Measurements from ENCODE around the gene TPM1. TPM values are rescaled to one million over a fixed set of nuclear protein-coding genes. Genes with fewer than 3 reads are reported as not detected.
A peak's percentile ranks its signal among the peaks of the same experiment; 100 is the strongest.

Gene TPM1
- total and polyA plus RNA-seq, 3 experiments from 2014 or later, result 8.3 to 9.9 (median 9.4) TPM

DNA sequence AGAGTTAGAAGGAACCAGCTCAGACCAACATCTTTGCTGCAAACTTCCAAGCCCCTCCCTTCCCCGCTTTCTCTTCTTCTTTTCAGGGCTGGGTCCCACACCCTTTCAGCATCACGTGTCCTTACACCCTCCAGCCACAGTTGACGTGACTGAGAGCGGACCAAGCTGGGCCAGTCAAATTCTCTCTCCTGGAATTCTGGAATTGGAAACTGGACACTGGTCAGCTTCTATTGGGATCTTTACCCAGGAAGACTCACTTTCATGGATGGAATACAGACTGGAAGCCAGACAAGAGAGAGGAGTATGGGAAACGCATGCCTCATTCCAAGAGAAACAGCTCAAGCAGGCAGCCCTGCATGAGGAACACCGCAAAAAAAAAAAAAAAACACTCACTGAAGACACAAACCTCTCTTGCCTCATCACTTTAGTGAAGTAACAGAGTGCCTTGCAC lies 12.4 kb upstream of the TPM1 start:
- Mint-ChIP-seq H3K9me3 (no peaks in the 10 kb centered on the region), H3K4me3 (no peak overlapping the region), H3K36me3 (no peaks in the 10 kb centered on the region), H3K27me3 (peaks cover 10 to 42% of the 10 kb centered on the region in 2 donors), H3K4me1 (no peaks in the 10 kb centered on the region), H3K27ac (no peak overlapping the region)
- no peak overlapping the region for H3K27ac ChIP-seq (ENCODE audit: low read depth, low read length)
- POLR2A ChIA-PET, result no interaction called here
- H3K36me3 ChIP-seq (ENCODE audit: insufficient read depth, low read length), result no peaks in the 10 kb centered on the region
- CTCF ChIA-PET, result no interaction called here
- H3K4me3 ChIP-seq (ENCODE audit: low read length), result no peak overlapping the region
- H3K9me3 ChIP-seq (ENCODE audit: low read length), result no peaks in the 10 kb centered on the region
- H3K4me1 ChIP-seq (ENCODE audit: insufficient read depth, low read length), result no peaks in the 10 kb centered on the region
- peaks cover 14% of the 10 kb centered on the region for H3K27me3 ChIP-seq (ENCODE audit: insufficient read depth, low read length, poor library complexity, severe bottlenecking)
- no peak for DNase-seq

DNA sequence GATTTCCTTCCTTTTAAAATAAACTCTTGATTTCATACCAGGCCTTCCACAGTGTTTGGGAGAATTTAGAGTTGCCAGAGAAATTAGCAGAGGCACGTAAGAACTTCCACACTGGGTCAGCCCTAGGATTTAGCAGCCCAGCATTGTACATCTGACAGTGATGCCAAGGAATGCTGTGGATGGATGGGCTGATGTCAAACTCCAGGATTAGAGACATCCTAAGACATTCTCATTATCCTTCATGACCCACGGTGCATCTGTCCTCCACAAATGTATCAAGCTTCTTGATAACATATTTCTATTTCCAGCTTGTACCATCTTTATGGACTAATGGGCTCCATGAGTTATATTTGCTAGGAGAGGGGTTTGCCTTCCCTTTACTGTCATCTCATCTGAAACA lies 8.0 kb upstream of the TPM1 start:
- peaks cover 10 to 37% of the 10 kb centered on the region in 2 donors for H3K27me3 Mint-ChIP-seq
- no peak overlapping the region for H3K27ac ChIP-seq (ENCODE audit: low read depth, low read length)
- no peak for DNase-seq
- H3K9me3 ChIP-seq (ENCODE audit: low read length), result no peaks in the 10 kb centered on the region
- no peaks in the 10 kb centered on the region for H3K9me3 Mint-ChIP-seq
- no peak overlapping the region for H3K4me3 ChIP-seq (ENCODE audit: low read length)
- H3K27ac Mint-ChIP-seq, result peak overlapping the region in 1 of 8 donors; percentile 70
- H3K36me3 Mint-ChIP-seq, result no peaks in the 10 kb centered on the region
- H3K4me3 Mint-ChIP-seq, result no peak overlapping the region
- CTCF ChIA-PET, result interaction anchor here (2.7 kb wide), 1 partner anchor 13 kb away, joined by 9 read pairs; no protein-coding TSS in a partner anchor
- H3K27me3 ChIP-seq (ENCODE audit: insufficient read depth, low read length, poor library complexity, severe bottlenecking), result peaks cover 13% of the 10 kb centered on the region
- H3K36me3 ChIP-seq (ENCODE audit: insufficient read depth, low read length), result no peaks in the 10 kb centered on the region
- no peaks in the 10 kb centered on the region for H3K4me1 ChIP-seq (ENCODE audit: insufficient read depth, low read length)
- POLR2A ChIA-PET, result no interaction called here
- H3K4me1 Mint-ChIP-seq, result no peaks in the 10 kb centered on the region

DNA sequence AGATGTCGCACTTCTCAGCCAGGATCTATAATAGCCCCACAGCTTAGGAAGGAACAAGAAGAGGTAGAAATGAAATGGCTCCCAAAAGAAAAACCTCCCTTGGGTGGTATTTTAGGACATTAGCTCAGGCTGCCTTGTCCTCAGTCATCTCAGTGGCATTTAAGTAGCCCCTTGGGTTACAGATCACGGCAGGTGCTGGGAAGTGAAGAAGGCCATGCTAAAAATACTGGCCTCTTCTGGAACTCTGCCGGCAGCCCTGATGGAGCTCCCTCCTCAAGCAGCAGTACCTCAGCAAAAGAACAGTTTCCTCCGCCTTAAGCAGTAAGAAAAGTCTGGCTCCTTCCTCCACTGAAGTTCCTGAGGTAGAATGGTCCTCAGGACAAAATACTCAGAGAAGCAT lies 7.3 kb upstream of the TPM1 start:
- H3K27ac Mint-ChIP-seq, result no peak overlapping the region
- Histone ChIP-seq H3K27ac (ENCODE audit: low read depth, low read length) (no peak overlapping the region), H3K36me3 (ENCODE audit: insufficient read depth, low read length) (no peaks in the 10 kb centered on the region), H3K27me3 (ENCODE audit: insufficient read depth, low read length, poor library complexity, severe bottlenecking) (peaks cover 6% of the 10 kb centered on the region), H3K4me1 (ENCODE audit: insufficient read depth, low read length) (no peaks in the 10 kb centered on the region), H3K4me3 (ENCODE audit: low read length) (no peak overlapping the region), H3K9me3 (ENCODE audit: low read length) (no peaks in the 10 kb centered on the region)
- H3K27me3 Mint-ChIP-seq, result peaks cover 15 to 40% of the 10 kb centered on the region in 2 donors
- no peaks in the 10 kb centered on the region for H3K9me3 Mint-ChIP-seq
- no peak overlapping the region for H3K4me3 Mint-ChIP-seq
- no peaks in the 10 kb centered on the region for H3K4me1 Mint-ChIP-seq
- ChIA-PET POLR2A (no interaction called here), CTCF (interaction anchor here (5.8 kb wide), 1 partner anchor 13 kb away, joined by 29 read pairs; no protein-coding TSS in a partner anchor)
- no peak for DNase-seq
- no peaks in the 10 kb centered on the region for H3K36me3 Mint-ChIP-seq

DNA sequence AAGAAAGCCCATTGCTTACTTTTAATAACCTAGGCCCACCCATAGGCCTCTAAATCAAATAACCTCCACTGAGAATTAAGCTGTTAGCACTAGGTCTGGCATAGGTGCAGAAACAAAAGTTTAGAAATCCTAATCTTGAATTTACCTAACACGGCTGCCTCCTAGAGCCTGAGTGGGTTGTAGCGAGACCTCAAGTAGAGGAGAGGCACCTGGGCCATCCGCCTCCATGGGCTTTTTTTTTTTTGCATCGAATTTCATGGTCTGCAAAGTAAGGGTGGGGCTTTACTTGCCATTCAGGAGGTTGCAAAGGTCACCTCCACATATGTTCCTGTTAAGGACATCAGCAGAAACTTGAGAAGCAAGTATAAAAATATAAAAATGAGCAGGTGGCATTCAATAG lies 6.6 kb upstream of the TPM1 start:
- no peaks in the 10 kb centered on the region for H3K36me3 Mint-ChIP-seq
- no peaks in the 10 kb centered on the region for H3K9me3 Mint-ChIP-seq
- ChIA-PET CTCF (interaction anchor here (5.8 kb wide), 1 partner anchor 12 kb away, joined by 29 read pairs; no protein-coding TSS in a partner anchor), POLR2A (no interaction called here)
- peaks cover 16 to 41% of the 10 kb centered on the region in 2 donors for H3K27me3 Mint-ChIP-seq
- Histone ChIP-seq H3K4me3 (ENCODE audit: low read length) (no peak overlapping the region), H3K27me3 (ENCODE audit: insufficient read depth, low read length, poor library complexity, severe bottlenecking) (peaks cover 7% of the 10 kb centered on the region), H3K36me3 (ENCODE audit: insufficient read depth, low read length) (no peaks in the 10 kb centered on the region), H3K9me3 (ENCODE audit: low read length) (no peaks in the 10 kb centered on the region), H3K4me1 (ENCODE audit: insufficient read depth, low read length) (no peaks in the 10 kb centered on the region), H3K27ac (ENCODE audit: low read depth, low read length) (no peak overlapping the region)
- no peak for DNase-seq
- no peak overlapping the region for H3K4me3 Mint-ChIP-seq
- H3K27ac Mint-ChIP-seq, result no peak overlapping the region
- H3K4me1 Mint-ChIP-seq, result no peaks in the 10 kb centered on the region

DNA sequence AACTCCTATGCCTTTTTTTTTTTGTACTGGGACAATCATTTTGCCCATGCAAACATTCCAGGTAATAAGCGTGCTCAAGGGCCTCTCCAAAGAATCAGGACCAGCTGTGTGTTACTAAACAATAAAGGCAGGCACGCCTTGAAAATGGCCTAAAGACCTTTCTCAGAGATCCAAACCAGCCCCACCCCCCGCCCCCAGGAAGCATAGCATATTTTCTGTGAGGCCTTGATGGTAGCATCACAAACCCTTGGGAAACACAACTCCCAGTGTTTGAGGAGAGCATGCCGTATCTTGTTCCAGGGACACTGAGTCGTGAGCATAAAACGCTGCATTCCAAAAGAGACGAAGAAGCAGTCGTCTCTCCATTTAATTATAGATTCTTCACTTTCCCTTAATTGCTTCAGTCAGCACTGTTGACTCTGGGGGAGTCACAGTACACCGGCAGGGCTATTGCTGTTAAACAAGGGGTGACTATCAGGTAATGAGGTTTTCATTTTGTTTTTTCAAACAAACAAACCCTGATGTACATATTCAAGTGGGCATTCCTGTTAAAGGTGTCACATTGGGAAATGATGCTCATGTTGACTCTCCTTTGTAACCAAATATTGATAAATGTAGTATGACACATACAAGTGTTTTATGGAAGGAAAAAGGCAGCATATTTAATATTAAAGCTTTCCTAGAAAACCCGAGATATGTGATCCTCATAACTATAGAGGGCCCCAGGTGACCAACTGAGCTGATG lies 4.4 kb upstream of the TPM1 start:
- CTCF ChIA-PET, result interaction anchor here (5.8 kb wide), 1 partner anchor 10 kb away, joined by 29 read pairs; no protein-coding TSS in a partner anchor

DNA sequence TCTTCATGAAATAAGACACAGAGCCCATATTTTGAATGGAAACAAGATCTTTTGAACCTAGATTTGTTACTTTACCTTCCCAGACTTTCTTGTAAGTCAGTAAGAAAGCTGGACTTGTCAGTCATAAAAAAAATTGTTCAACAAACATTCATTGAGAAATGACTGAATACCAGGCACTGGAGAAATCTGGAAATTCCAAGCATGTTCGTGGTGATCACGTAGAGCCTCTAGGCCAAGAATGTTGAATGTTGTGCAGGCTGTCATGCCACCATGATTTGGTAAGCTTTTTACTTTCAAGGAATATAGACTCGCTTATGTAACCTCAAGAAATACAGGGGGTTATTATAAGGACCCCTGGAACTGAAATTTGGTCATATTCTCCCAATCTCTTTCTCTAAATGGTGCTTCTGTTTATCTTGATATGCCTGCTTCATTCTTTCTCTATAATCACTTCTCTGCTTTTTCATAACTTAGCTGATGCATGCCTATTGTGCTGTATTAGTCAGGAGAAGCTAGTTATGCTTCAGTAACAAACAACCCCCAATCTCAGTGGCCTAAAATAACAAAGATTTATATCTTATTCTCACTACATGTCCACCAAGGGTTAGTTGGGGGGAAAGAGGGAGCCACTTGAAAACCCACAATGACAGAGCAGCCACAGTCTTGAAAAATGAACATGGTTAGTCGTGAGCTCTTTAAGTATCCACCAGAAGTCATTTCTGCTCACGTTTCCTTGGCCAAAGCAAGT lies 3.4 kb upstream of the TPM1 start:
- POLR2A ChIA-PET, result no interaction called here
- H3K27me3 Mint-ChIP-seq, result peaks cover 25 to 48% of the 10 kb centered on the region in 2 donors

More for the DNA sequence above, 4.4 kb upstream of the TPM1 start:
- POLR2A ChIA-PET, result no interaction called here
- Mint-ChIP-seq H3K27me3 (peaks cover 23 to 42% of the 10 kb centered on the region in 2 donors), H3K4me3 (no peak overlapping the region), H3K27ac (no peak overlapping the region), H3K4me1 (peaks cover 3 to 10% (median 5%) of the 10 kb centered on the region in 3 donors), H3K9me3 (no peaks in the 10 kb centered on the region), H3K36me3 (no peaks in the 10 kb centered on the region)
- no peak overlapping the region for H3K4me3 ChIP-seq (ENCODE audit: low read length)
- no peaks in the 10 kb centered on the region for H3K36me3 ChIP-seq (ENCODE audit: insufficient read depth, low read length)
- peaks cover 2% of the 10 kb centered on the region for H3K4me1 ChIP-seq (ENCODE audit: insufficient read depth, low read length)
- H3K27me3 ChIP-seq (ENCODE audit: insufficient read depth, low read length, poor library complexity, severe bottlenecking), result peaks cover 12% of the 10 kb centered on the region
- DNase-seq, result no peak
- no peaks in the 10 kb centered on the region for H3K9me3 ChIP-seq (ENCODE audit: low read length)
- no peak overlapping the region for H3K27ac ChIP-seq (ENCODE audit: low read depth, low read length)

DNA sequence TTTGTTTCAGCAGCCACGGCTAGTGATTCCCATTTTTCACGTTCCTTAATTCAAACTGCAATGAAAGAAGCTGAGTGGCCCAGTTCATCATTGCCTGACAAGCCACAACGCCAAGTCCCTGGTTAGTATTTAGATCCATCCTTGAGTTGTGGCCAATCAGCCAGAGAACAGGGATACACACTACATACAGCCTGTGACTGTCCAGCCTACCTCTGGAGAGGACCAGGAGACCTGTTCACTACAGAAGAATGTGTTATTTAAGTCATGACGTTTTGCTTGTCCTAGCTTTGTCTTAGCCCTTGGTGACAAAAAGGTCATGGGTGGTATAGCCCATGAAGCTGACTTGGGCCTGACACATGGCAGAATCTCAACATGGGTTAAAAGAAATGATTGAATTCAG lies 2.7 kb upstream of the TPM1 start:
- peaks cover 8 to 22% (median 11%) of the 10 kb centered on the region in 3 donors for H3K4me1 Mint-ChIP-seq
- peaks cover 32 to 55% of the 10 kb centered on the region in 2 donors for H3K27me3 Mint-ChIP-seq

More for the DNA sequence above, 3.4 kb upstream of the TPM1 start:
- no peak overlapping the region for H3K27ac ChIP-seq (ENCODE audit: low read depth, low read length)
- no peak for DNase-seq
- H3K4me3 ChIP-seq (ENCODE audit: low read length), result no peak overlapping the region
- no peaks in the 10 kb centered on the region for H3K9me3 Mint-ChIP-seq
- no peak overlapping the region for H3K27ac Mint-ChIP-seq
- peaks cover 21% of the 10 kb centered on the region for H3K27me3 ChIP-seq (ENCODE audit: insufficient read depth, low read length, poor library complexity, severe bottlenecking)
- H3K36me3 Mint-ChIP-seq, result no peaks in the 10 kb centered on the region
- H3K4me1 ChIP-seq (ENCODE audit: insufficient read depth, low read length), result peaks cover 6% of the 10 kb centered on the region
- no peaks in the 10 kb centered on the region for H3K9me3 ChIP-seq (ENCODE audit: low read length)
- no peaks in the 10 kb centered on the region for H3K36me3 ChIP-seq (ENCODE audit: insufficient read depth, low read length)
- peaks cover 7 to 18% (median 7%) of the 10 kb centered on the region in 3 donors for H3K4me1 Mint-ChIP-seq
- CTCF ChIA-PET, result interaction anchor here (5.8 kb wide), 1 partner anchor 9 kb away, joined by 29 read pairs; no protein-coding TSS in a partner anchor
- no peak overlapping the region for H3K4me3 Mint-ChIP-seq

DNA sequence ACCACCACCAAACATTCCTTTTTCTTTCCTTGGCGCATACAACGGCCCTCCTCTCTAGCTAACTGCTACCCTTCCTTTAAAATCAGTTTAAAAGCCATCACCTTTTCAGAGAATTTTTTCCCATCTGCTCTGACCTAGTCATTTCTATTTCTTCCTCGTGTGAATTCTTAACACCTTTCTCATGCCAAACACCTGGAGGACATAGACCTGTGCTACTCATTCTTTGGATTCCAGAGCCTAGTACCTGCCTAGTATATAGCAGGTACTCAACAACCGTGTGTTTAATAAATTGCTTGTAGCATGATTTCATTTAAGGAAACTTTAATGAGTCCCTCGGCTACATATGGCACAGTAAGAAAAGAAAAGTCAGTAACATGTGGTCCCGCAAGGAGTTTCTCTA lies 2.0 kb upstream of the TPM1 start:
- no peaks in the 10 kb centered on the region for H3K36me3 ChIP-seq (ENCODE audit: insufficient read depth, low read length)
- peaks cover 6% of the 10 kb centered on the region for H3K4me1 ChIP-seq (ENCODE audit: insufficient read depth, low read length)
- CTCF ChIA-PET, result interaction anchor here (5.8 kb wide), 1 partner anchor 8 kb away, joined by 29 read pairs; no protein-coding TSS in a partner anchor
- H3K36me3 Mint-ChIP-seq, result no peaks in the 10 kb centered on the region
- no peak for DNase-seq
- no peak overlapping the region for H3K4me3 ChIP-seq (ENCODE audit: low read length)
- POLR2A ChIA-PET, result no interaction called here
- no peaks in the 10 kb centered on the region for H3K9me3 Mint-ChIP-seq
- peak overlapping the region in 1 of 7 donors; percentile 7 for H3K4me3 Mint-ChIP-seq
- peaks cover 8 to 22% (median 11%) of the 10 kb centered on the region in 3 donors for H3K4me1 Mint-ChIP-seq
- H3K27ac ChIP-seq (ENCODE audit: low read depth, low read length), result no peak overlapping the region
- H3K9me3 ChIP-seq (ENCODE audit: low read length), result no peaks in the 10 kb centered on the region
- no peak overlapping the region for H3K27ac Mint-ChIP-seq
- peaks cover 39 to 62% of the 10 kb centered on the region in 2 donors for H3K27me3 Mint-ChIP-seq
- H3K27me3 ChIP-seq (ENCODE audit: insufficient read depth, low read length, poor library complexity, severe bottlenecking), result peaks cover 35% of the 10 kb centered on the region

More for the DNA sequence above, 2.7 kb upstream of the TPM1 start:
- Mint-ChIP-seq H3K4me3 (peak overlapping the region in 1 of 7 donors; percentile 11), H3K36me3 (no peaks in the 10 kb centered on the region), H3K9me3 (no peaks in the 10 kb centered on the region), H3K27ac (no peak overlapping the region)
- Histone ChIP-seq H3K27ac (ENCODE audit: low read depth, low read length) (no peak overlapping the region), H3K36me3 (ENCODE audit: insufficient read depth, low read length) (no peaks in the 10 kb centered on the region), H3K4me3 (ENCODE audit: low read length) (no peak overlapping the region), H3K9me3 (ENCODE audit: low read length) (no peaks in the 10 kb centered on the region), H3K4me1 (ENCODE audit: insufficient read depth, low read length) (peaks cover 6% of the 10 kb centered on the region), H3K27me3 (ENCODE audit: insufficient read depth, low read length, poor library complexity, severe bottlenecking) (peaks cover 28% of the 10 kb centered on the region)
- POLR2A ChIA-PET, result no interaction called here
- no peak for DNase-seq
- CTCF ChIA-PET, result interaction anchor here (5.8 kb wide), 1 partner anchor 8 kb away, joined by 29 read pairs; no protein-coding TSS in a partner anchor
